Subcutaneous abdominal adipose tissue (tissue), 5 donors: Measurements from ENCODE around the gene ST3GAL3.

Experiments used
- H3K27ac ChIP-seq: one replicate; pipeline ENCODE4 v1.7.0; 2013; ENCODE audit warnings: low read depth, mild to moderate bottlenecking, inconsistent platforms, low read length, moderate library complexity
- H3K27me3 ChIP-seq, 5 donors: one replicate each; pipeline ENCODE4 v1.7.0; 2013; ENCODE audit warnings: low read length in 5 of 5, inconsistent platforms in 1 of 5; ENCODE audit not compliant: control insufficient read depth in 5 of 5, insufficient read depth in 4 of 5
- H3K36me3 ChIP-seq, 5 donors: one replicate each; pipeline ENCODE4 v1.7.0; 2013; ENCODE audit warnings: low read length in 5 of 5; ENCODE audit not compliant: control insufficient read depth in 5 of 5, insufficient read depth in 5 of 5
- H3K4me1 ChIP-seq, 5 donors: one replicate each; pipeline ENCODE4 v1.7.0; 2013; ENCODE audit warnings: low read length in 5 of 5, mild to moderate bottlenecking in 3 of 5, moderate library complexity in 1 of 5; ENCODE audit not compliant: control insufficient read depth in 5 of 5, insufficient read depth in 5 of 5
- H3K4me3 ChIP-seq, 5 donors: one replicate each; pipeline ENCODE4 v1.7.0; 2013; ENCODE audit warnings: low read length in 5 of 5, low read depth in 1 of 5
- H3K9ac ChIP-seq, 5 donors: one replicate each; pipeline ENCODE4 v1.7.0; 2013; ENCODE audit warnings: low read length in 5 of 5, mild to moderate bottlenecking in 4 of 5, moderate library complexity in 3 of 5
- H3K9me3 ChIP-seq, 5 donors: one replicate each; pipeline ENCODE4 v1.7.0; 2013; ENCODE audit warnings: low read length in 5 of 5; ENCODE audit not compliant: control insufficient read depth in 5 of 5
- donor health status: healthy.
- donor health status: healthy.
- donor health status: healthy.
- donor health status: healthy.
- donor health status: healthy.

Gene ST3GAL3

GRCh38 chr1:43841321-43842174, 134.2 kb downstream of the ST3GAL3 start:
- H3K4me3 ChIP-seq = no peak overlapping the region
- H3K27ac ChIP-seq = no peak overlapping the region
- peaks cover 0 to 9% (median 4%) of the 10 kb centered on the region in 5 donors for H3K9me3 ChIP-seq
- no peaks in the 10 kb centered on the region for H3K27me3 ChIP-seq
- peaks cover 15 to 33% (median 22%) of the 10 kb centered on the region in 5 donors for H3K36me3 ChIP-seq
- H3K9ac ChIP-seq = no peak overlapping the region
- peaks cover 0 to under 1% (median 0%) of the 10 kb centered on the region in 5 donors for H3K4me1 ChIP-seq

DNA sequence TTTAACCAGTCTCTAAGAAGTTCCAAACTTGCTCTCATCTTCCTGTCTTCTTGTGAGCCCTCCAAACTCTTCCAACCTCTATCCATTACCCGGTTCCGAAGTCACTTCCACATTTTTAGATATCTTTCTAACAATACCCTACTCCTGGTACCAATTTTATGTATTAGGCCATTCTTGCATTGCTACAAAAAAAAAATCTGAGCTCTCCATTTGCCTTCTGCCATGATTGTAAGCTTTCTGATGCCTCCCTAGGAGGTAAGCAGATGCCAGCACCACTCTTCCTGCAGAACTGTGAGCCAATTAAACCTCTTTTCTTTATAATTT, 134.8 kb downstream of the ST3GAL3 start:
- Histone ChIP-seq H3K4me1 (no peaks in the 10 kb centered on the region), H3K4me3 (no peak overlapping the region), H3K36me3 (peaks cover 15 to 33% (median 22%) of the 10 kb centered on the region in 5 donors), H3K9ac (no peak overlapping the region), H3K27me3 (no peaks in the 10 kb centered on the region), H3K9me3 (peaks cover 0 to 9% (median 4%) of the 10 kb centered on the region in 5 donors), H3K27ac (no peak overlapping the region)

DNA sequence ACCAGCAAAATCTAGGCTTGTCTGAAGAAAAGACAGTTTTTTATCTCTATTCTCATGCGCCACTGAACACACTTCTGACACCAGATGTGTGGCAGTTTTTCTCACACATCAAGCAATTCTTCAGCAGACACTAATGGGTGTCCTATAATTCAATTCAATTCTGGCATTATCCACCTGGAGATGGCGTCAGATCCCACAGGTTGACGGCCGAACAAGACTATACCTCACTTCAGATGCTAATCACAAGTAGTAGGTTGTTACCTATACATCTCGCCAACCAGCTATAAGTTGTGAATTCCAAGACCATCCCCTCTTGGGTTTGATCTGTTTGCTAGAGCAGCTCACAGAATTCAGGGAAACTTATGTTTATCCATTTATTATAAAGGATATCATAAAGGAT, 136.3 kb downstream of the ST3GAL3 start:
- Histone ChIP-seq H3K27me3 (no peaks in the 10 kb centered on the region), H3K4me1 (no peaks in the 10 kb centered on the region), H3K4me3 (no peak overlapping the region), H3K9ac (no peak overlapping the region), H3K9me3 (peaks cover 0 to 9% (median 4%) of the 10 kb centered on the region in 5 donors), H3K27ac (no peak overlapping the region), H3K36me3 (peaks cover 13 to 26% (median 15%) of the 10 kb centered on the region in 5 donors)

- Histone ChIP-seq H3K27me3 (no peaks in the 10 kb centered on the region), H3K4me1 (no peaks in the 10 kb centered on the region), H3K27ac (no peak overlapping the region), H3K4me3 (no peak overlapping the region), H3K9me3 (peaks cover 0 to 9% (median 4%) of the 10 kb centered on the region in 5 donors), H3K9ac (no peak overlapping the region), H3K36me3 (peaks cover 9 to 22% (median 13%) of the 10 kb centered on the region in 5 donors)
These were observed 136.8 kb downstream of the ST3GAL3 start for GRCh38 chr1:43844114-43844513.

DNA sequence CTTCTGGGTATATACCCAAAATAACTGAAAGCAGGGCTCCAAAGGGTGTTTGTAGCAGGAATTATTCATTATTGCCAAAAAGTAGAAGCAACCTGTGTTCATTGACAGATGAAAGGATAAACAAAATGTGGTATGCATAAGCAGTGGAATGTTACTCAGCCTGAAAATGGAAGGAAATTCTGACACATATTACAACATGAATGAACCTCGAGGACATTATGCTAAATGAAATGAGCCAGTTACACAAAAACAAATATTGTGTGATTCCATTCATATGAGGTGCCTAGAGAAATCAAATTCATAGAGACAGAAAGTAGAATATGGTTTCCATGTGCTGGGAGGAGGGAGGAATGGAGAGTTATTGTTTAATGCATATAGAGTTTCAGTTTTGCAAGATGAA, 140.0 kb downstream of the ST3GAL3 start:
- no peak overlapping the region for H3K4me3 ChIP-seq
- H3K27ac ChIP-seq = no peak overlapping the region
- peaks cover 4 to 8% (median 7%) of the 10 kb centered on the region in 5 donors for H3K36me3 ChIP-seq
- peaks cover 0 to 4% (median 0%) of the 10 kb centered on the region in 5 donors for H3K4me1 ChIP-seq
- H3K9ac ChIP-seq = no peak overlapping the region
- no peaks in the 10 kb centered on the region for H3K27me3 ChIP-seq
- peaks cover 0 to 4% (median 0%) of the 10 kb centered on the region in 5 donors for H3K9me3 ChIP-seq

DNA sequence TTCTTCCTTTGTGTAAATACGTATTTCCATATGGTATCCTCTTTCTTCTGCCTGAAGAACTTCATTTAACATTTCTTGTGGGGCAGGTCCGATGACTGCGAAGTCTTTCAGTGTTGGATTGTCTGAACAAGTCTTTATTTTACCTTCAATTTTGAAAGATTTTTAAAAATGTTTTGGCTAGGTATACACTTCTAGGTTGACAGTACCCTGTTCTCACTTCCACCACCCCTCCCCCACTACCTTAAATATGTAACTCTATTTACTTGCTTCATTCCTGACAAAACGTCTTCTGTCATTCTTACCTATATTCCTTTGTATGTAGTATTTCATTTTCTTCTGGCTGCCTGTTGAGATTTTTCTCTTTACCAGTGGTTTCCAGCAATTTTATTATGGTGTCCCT, 140.5 kb downstream of the ST3GAL3 start:
- peaks cover 0 to 4% (median 0%) of the 10 kb centered on the region in 5 donors for H3K4me1 ChIP-seq
- peaks cover under 1 to 8% (median 7%) of the 10 kb centered on the region in 5 donors for H3K36me3 ChIP-seq
- no peak overlapping the region for H3K4me3 ChIP-seq
- peaks cover 0 to 2% (median 0%) of the 10 kb centered on the region in 5 donors for H3K9me3 ChIP-seq
- no peaks in the 10 kb centered on the region for H3K27me3 ChIP-seq
- no peak overlapping the region for H3K27ac ChIP-seq
- no peak overlapping the region for H3K9ac ChIP-seq

- H3K4me3 ChIP-seq = no peak overlapping the region
- no peaks in the 10 kb centered on the region for H3K27me3 ChIP-seq
- H3K36me3 ChIP-seq = peaks cover 0 to 3% (median 2%) of the 10 kb centered on the region in 5 donors
- no peaks in the 10 kb centered on the region for H3K9me3 ChIP-seq
- H3K4me1 ChIP-seq = peaks cover 0 to 8% (median 3%) of the 10 kb centered on the region in 5 donors
- no peak overlapping the region for H3K9ac ChIP-seq
- no peak overlapping the region for H3K27ac ChIP-seq
These were observed 142.3 kb downstream of the ST3GAL3 start for GRCh38 chr1:43849670-43850069.

GRCh38 chr1:43850591-43851233, 143.4 kb downstream of the ST3GAL3 start:
- Histone ChIP-seq H3K4me1 (peaks cover 0 to 8% (median 3%) of the 10 kb centered on the region in 5 donors), H3K9ac (no peak overlapping the region), H3K9me3 (no peaks in the 10 kb centered on the region), H3K27me3 (no peaks in the 10 kb centered on the region), H3K36me3 (peaks cover 0 to 8% (median 5%) of the 10 kb centered on the region in 5 donors), H3K4me3 (no peak overlapping the region), H3K27ac (no peak overlapping the region)

- Histone ChIP-seq H3K27me3 (no peaks in the 10 kb centered on the region), H3K9me3 (no peaks in the 10 kb centered on the region), H3K36me3 (peaks cover 0 to 8% (median 5%) of the 10 kb centered on the region in 5 donors), H3K9ac (no peak overlapping the region), H3K4me3 (no peak overlapping the region), H3K27ac (no peak overlapping the region), H3K4me1 (peaks cover 0 to 8% (median 3%) of the 10 kb centered on the region in 5 donors)
These were observed 144.4 kb downstream of the ST3GAL3 start for GRCh38 chr1:43851561-43852338.
